ENCODE data around the gene GALNT18.

Gene GALNT18

DNA sequence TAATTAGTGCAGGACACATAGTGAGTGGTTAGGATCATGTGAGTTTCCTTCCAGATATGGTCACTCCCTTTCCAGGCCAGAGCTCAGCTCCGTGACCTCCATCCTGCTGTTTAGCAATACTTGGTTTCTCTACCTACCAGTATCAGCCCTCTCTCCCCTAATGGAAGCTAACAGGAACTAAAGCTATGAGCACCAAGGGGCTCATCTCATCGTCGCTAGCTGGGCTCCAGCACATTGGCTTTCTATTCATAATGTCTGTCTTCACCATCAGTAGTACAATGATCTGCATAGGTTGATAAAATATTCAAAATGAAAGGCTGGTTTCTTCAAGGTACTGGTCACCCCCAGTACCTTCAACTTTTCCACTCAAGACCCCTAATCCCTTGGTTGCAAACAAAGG is 2.4 kb upstream of the GALNT18 start:
- no peak for DNase-seq

DNA sequence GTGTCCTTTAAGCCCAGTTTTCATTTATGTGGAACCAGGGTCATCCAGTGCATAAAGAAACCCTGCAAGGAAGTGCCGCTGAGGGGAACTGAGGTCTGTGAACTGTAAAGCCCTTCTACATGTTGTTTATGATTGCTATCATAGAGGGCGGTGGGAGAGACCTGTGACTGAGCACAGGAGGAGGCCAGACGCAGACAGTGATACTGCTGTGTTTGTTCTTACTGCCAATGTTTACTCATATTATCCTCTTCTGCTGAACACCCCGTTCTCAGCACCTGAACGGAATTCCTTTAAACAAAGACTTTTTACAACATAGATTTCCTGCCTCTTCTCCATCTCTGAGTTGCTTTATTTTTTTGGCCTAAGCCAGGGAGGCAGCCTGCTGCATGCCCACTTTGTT is 967 bp upstream of the GALNT18 start:
- DNase-seq: peak in 1 of 14 donors; percentile 10

DNA sequence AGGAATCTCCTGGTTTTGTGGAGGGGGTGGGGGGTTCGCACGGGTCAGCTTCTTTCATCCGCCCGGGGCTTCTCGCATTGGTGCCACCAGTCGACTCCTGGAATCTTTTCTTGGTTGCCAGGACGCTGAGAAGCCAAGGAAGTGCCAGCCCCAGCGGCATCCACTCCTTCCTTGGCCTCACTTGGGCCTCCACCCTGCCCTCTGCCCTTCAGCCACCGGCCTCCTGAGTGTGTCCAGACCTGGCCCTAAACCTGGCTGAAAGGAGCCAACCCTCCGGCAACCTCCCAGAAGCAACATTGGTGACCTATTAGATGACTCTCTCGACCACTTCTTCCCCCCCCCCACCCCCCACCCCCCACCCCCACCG is 518 bp upstream of the GALNT18 start:
- DNase-seq: no peak

DNA sequence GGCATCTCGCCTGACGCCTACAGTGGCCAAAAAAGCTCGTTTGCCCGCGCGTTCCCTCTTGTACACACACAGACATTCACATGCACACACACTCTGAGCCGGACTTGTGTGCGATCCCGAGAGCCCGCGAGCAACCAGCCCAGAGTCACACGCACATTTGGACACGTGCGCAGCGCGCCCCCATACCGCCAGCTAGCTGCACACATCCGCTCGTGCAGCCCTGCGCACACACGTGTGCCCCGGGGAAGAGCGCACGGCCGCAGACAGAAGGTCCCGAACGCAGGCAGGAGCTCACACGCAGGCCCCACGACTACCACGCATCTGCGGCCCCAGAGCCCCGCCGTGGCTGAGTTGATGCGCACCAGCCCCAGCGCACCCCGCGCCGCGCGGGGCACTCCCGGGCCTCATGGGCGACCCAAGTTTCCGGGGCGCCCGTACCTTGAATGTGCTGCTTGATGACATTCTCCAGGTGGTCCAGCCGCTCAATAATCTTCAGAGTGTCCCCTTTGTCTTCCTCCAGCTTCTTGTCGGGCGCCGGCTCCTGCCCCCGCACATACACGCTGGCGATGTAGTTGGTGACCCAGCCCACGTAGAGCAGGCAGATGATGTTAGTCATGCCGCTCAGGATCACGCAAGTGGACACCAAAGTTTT is 758 bp downstream of the GALNT18 start:
- peak in 5 of 14 donors; percentile 14 to 77 (median 37) for DNase-seq

DNA sequence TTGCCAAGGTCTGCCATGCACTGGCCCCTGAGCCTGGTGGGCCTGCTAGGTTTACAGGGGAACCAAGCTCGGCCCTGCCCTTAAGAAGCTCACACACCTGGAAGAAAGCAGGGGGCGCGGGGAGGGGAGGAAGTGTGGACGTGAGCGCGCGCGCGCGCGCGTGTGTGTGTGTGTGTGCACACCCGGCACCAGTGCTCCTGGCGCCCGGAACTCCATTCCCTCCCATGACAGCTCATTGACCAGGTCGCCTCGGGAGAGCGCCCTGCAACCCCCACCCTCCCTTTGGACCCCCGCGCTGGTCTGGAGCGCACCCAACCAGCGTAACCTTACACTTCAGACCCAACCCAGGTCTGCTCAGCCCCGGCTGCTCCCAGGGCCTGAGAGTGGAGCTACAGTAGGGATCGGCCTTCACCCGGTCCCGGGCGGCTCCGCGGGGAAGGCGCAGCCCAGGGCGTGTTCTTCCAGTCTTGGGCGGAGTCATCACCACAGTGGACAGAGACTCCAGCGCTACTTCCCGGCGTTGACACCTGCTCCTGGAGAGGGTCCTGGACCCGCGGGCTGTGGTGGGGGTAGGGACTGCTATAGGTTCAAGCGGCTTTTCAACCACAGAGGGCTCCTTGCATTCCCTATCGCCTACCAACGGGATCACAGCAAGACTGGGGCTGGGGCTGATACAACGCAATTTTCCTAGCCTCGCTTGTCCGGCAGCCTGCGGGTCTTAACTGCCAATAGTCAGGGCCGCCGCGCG is 1.5 kb downstream of the GALNT18 start:
- peak in 2 of 14 donors; percentile 47 to 79 for DNase-seq

DNA sequence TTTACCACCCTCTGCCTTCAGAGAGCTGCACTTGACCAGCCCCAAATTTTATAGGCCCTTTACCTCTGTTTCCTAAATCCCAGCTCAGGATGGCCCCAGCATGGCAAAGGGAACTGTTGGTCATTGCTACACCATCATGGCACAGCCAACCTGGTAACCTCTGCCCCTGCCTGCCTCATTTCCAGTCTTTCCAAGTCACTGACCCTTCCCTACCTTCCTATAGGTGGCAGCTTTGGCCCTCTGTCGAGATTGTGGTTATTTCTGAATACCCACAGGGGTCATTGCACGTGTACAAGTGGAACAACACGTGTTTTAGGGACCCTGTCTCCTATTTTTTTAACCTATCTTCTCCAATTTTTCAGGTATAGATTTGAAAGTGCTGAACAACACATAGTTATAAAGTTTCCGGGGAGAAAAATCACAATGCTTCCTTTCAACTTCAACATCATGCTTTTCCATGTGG is 2.8 kb downstream of the GALNT18 start:
- peak in 1 of 14 donors; percentile 23 for DNase-seq

DNA sequence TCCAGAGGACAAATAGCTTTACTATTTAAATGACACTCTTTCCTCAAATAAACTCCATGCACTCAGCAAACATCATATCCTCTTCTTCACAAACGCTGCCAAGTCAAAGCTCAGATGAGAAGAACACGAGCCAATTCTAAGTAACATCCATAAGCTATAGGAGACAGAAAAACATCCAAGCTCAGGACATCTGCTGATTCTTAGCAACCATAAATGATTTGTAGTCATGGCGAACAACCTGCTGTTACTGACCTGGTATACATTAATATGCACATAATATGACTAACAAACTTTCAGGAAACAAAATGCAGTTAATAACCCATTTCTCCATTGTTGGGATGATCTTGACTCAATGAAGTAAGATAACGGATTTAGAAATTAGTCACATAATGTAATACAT is 6.7 kb downstream of the GALNT18 start:
- no peak for DNase-seq

DNA sequence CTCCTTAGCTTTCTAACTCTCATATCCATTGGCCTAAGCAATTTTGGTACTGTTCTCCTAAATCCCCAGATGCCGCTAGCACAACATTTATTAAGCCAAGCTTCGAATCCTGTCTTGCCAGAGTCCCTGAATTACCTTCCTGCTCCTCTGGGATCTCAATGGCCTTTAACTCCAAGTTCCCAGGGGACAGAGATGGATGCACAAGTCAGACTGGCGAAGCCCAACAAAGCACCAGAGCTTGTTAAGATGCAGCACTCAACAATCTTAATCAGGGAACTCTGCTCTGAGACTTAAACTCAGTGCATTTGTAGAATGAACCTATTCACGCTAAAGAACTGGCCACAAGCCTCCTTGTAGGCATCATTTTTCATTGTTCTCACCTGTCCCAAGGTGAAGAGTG is 9.4 kb downstream of the GALNT18 start:
- no peak for DNase-seq

DNA sequence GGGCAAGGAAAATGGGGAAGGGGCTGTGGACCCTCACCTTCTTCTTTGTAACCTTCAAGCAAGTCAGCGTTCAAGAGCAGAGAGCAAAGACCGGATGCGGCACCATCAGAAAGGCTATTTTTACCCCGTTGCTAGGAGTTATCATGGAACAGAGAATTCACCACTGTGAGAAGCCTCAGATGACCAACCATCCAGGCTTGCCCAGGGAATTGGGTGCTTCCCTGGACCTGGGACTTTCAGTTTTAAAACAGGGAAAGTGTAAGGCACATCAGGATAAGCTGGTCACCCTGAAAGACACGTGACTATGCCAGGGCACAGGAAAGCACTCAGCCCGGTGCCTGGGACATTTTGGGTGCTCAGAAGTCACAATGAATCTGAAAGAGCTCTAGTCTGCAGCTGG is 10.4 kb downstream of the GALNT18 start:
- DNase-seq: no peak

DNA sequence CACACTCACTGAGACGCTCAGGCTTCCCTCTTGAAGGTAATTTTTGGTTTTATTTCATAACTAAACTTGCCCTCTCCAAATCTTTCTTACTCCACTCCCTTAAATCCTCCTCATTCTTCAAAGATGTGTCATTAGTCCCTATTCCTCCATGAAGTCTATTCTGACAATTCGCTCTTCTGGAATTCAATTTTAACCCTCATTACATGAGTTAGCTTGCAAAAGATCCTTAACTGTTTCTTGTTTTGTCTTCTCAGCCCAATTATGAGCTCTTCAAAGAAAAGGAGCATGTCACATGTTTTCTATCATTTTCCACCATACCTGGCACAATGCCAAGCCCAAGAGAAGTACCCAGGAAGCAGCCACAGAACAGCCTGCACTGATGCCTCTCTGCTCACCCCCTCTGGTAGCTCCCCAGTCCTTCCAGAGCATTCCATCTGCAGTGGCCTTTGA is 13.0 kb downstream of the GALNT18 start:
- DNase-seq: no peak

DNA sequence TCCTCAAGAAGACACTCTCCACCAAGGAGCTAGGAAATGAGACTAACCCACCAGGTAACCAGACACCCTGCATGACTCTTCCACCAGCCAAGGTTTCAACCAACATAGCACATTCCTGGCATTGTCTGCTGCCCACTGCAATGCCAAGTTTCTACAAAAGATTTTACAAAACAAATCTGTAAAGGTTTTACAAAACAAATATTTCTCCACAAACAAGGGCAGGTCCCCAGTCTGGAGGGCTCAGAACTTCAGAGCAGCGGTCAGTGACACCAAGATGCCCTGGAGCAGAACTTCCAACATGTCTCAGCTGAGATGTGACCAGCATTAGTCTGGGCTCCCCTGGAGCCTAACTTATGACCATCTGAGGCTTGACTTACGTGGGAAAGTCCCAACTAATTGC is 14.0 kb downstream of the GALNT18 start:
- no peak for DNase-seq

DNA sequence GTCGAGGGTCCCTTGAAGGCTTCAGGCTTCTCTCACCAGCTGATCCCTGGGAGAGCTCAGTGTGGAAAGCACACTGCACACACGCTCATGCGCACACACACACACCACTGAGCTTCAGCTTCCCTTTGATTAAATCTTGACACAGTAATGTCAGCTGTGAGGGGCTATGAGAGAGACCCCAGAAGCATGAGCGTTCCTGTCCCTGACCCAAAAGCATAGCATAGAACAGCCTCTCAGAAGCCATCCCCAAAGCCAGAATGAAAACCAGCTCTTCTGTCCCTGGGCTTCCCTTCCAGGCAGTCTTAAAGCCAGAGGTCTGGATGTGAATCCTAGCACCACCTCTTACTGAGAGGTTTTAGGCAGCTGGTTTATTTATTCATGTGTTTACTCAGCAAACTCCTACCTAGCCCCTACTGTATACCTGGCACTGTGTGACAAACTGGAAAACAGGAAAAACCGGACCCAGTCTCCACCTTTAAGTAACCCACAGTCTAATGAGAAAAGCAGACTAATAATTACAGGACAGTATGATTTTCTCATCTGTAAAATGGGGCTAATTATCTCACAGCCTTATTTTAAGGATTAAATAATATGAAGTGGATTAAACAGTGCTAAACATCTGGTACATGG is 15.9 kb downstream of the GALNT18 start:
- DNase-seq: no peak

DNA sequence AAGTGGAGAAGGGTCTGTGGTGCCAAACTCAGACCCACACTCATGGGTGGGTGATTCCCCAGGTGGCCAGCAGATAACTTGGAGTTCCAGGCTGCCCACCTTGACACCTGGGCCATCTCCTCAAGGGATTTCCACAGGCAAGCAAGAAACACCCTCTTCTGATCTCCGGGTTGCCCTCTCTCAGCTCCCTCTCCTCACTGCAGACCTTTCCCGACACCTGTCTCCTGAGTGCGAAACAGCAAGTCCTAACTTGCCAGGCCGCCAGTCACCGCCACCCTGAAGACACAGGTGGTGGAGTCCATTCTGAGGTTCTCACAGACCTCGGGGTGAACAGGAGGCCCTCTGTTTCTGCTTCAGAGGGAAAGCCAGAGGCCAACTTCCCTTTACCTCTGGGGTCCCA is 16.6 kb downstream of the GALNT18 start:
- DNase-seq: no peak

DNA sequence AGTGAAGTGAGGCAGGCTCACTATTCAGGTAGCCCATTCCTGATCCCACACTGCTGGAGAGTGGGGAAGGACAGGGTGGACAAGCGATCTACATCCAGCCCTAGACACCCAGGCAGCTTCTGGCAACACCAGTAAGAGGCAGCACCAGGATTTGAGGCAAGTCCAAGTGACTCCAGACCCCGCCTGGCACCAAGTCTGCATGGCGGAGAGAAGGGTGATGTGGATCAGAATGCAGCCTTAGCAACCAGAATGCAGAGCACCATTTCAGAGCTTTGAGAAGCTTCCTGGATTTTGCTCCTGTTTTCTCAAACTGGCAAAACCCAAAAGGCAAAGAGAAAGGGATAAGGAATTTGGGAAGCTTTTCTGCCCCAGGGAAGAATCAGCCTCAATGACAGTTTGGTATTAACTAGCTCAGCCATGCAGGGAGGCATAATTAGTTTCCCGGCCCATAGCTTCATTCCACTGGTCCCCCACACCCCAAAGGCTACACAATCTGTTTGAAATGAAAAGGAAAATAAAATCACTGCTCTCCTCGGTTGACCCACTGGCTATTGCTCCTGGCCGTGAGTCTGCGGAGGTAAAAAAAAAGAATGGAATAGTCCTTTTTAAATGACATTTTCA is 17.3 kb downstream of the GALNT18 start:
- peak in 3 of 14 donors; percentile 34 to 39 (median 36) for DNase-seq

DNA sequence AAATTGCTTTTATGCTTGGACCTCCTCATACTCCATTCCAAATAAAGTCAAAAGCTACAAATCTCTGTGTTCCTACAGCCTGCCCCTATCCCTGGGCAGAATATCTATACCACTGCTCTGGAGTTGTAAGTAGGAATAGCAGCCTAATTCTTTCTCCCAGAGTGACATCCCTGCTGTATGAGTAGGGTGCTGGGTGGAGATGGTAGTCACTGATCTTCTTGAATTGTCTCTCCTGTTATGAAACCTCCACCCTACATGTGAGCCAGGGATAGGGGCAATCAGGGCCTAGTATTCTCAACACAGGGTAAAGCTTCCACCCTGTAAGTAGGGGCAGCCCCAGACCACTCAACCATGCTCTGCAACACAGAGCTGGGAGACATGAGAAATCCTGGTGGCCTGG is 19.8 kb downstream of the GALNT18 start:
- DNase-seq: no peak

DNA sequence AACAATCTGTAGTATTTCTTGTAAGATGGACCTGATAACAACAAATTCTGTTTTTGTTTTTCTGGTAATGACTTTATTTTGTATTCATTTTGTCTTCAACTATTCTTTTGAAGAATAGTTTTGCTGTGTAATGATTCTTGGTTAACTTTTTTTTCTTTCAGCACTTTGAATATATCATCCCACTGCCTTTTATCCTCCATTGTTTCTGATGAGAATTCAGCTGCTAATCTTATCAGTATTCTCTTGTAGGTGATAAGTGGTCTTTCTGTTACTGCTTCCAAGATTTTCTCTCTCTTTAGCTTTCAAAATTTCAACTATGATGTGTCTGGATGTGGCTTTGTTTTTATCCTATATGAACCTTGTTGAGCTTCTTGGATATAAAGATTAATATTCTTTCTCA is 21.5 kb downstream of the GALNT18 start:
- no peak for DNase-seq

DNA sequence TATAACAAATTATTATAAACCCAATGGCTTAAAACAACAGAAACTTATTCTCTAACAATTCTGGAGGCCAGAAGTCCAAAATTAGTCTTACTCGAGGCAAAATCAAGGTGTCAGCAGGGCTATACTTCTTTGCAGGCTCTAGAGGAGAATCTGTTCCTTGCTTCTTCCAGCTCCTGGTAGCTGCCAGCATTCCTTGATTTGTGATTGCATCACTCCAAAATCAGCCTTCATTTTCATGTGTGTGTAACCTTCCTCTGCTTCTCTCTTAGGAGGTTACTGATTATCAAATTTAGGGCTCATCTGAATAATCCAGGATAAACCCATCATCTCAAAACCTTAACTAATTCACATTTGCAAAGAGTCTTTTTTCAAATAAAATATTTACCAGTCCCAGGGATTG is 23.6 kb downstream of the GALNT18 start:
- no peak for DNase-seq

DNA sequence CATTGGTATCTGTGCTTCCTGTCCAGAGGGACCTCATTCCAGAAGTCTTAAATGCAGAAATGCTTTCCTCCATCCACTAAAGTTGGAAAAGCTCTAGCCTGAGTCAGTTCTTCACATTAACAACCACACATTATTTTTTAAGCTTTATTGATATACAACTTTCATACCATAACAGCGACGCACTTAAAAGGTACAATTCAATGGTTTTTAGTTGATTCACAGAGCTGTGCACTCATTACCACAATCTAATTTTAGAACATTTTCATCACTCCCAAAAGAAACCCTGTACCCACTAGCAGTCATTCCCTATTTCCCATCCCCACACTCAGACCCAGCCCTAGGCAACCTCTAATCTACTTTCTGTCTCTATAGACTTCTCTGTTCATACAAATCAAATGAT is 27.6 kb downstream of the GALNT18 start:
- DNase-seq: no peak

DNA sequence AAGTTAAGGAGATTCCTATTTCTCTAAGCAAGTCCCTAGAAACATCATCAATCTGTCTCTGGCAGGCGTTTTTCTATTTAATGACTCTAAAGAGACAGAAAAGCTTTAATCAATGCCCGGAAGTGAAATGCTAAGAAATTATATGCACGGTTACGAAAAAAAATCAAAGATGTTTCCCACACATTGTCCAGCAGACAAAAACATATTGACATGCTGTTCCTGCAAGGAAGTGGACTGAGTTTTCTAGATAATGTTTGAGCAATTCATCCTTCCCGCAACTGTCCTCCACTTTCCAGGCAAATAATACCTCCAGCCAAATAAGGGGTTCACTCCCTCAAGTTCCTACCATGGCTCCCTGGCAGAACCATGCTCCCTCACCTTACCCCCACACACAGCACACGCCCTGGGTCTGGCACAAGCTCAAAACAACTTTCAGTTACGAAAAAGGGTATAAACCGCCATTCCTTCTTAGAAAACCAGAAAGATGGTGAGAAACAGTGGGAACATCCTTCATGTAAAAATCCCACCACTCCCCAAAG is 29.6 kb downstream of the GALNT18 start:
- DNase-seq: no peak

DNA sequence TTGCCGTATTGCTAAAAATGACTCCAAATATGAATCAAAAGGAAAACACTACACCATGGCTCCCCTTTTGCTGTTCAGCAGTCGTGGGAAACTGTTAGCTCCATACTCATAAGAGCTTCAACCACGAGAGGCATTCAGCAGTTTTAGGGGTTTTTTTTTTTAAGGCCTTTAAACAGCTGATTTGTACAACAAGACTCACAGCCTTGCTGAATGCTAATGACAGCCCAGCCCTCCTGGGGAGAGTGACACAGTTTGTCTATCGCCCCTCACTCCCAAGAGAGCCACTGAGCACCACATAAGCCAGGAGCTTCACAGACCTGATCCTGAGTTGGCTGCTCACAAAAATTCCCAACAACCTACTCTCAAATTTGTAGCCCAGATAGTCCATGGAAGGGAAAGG is 32.4 kb downstream of the GALNT18 start:
- DNase-seq: no peak

DNA sequence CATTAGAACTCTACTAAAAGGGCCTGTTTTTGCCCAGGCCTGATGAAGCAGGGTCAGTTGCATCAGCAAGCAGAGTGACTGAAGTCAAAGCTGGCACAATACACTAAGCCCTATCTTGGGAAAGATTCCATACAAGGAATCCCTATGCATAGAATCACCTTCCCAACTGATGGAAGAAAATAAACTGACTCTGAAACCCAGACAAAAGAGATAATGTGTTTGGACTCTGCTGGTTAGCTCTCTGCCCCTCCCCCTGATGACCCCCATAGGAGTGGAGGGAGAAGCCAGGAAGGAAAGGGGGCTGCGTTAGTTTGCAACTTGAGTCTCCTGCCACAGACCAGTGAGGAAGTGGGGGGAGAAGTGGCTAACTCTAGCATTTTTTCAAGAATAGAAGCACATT is 32.9 kb downstream of the GALNT18 start:
- DNase-seq: peak in 1 of 14 donors; percentile 33

DNA sequence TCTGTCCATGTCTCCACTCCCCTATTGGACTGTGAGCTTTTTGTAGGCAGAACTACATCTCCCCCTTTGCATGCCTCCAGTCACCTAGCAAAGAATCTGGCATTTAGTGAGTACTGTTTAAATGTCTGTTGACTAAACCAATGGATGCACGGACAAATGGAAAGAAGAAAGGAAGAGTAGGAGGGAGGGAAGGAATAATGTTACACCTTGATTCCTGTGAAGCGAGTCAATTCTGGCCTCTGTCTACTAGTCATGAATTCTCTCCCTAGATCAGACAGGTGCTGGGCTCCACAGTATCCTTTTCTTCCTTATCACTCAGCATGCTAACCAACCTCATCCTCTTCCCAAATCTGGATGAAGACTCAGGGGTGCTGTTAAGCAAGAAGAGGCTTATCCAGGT is 33.6 kb downstream of the GALNT18 start:
- no peak for DNase-seq

DNA sequence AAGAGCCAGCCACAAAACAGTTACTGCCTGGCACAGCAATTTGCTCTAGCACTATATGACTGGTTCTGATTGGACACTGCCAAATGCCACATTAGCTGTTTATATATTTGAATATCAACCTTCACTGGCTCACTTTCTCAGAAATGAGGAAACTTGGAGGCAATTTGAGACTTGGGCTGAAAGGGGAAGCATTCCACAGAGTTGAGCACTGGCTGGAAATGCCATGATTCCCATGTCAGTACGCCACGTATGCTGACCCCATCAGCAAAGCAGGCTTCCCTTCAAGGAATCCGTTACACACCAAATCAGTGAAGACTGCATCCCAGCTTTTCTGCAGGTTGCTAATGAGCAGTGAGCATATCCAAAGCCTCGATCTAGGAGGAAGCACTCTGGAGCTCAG is 34.7 kb downstream of the GALNT18 start:
- no peak for DNase-seq
